PFSK-1 (cell line): ENCODE data around the gene DIP2B.

Experiments used
- FOXP2 ChIP-seq: optimal IDR thresholded peaks from 2 replicates; pipeline ENCODE3; 2011; ENCODE audit warnings: borderline replicate concordance, control low read depth, inconsistent platforms; ENCODE audit not compliant: insufficient read depth; ENCODE audit errors: extremely low read length, extremely low read depth
- POLR2AphosphoS5 ChIP-seq: IDR thresholded peaks from 2 replicates; pipeline ENCODE4 v1.6.1; 2012; ENCODE audit warnings: low read depth, mild to moderate bottlenecking, control low read depth, low read length, moderate library complexity
- REST ChIP-seq, 2 experiments: IDR thresholded peaks; 2 replicates each; pipeline versions ENCODE4 v1.6.1 to v1.8.0; 2011 to 2012; ENCODE audit warnings: low read depth in 2 of 2, low read length in 2 of 2, control low read depth in 1 of 2, inconsistent platforms in 1 of 2, mild to moderate bottlenecking in 1 of 2, moderate library complexity in 1 of 2; ENCODE audit not compliant: insufficient read depth in 1 of 2
- SIN3A ChIP-seq: IDR thresholded peaks from 2 replicates; pipeline ENCODE4 v1.6.1; 2012; ENCODE audit warnings: mild to moderate bottlenecking, low read length, moderate library complexity, borderline replicate concordance; ENCODE audit not compliant: insufficient read depth

- no peak for TF ChIP-seq FOXP2
- no peak for TF ChIP-seq POLR2AphosphoS5
- no peak for TF ChIP-seq REST (IDR thresholded peaks at IDR 0.05; ENCODE audit: insufficient read depth in 1 of 2, low read depth in 2 of 2, low read length in 2 of 2)
- no peak for TF ChIP-seq SIN3A
These were observed 67.0 kb downstream of the DIP2B start for GRCh38 chr12:50571786-50572185.
